ENCODE data around the gene SOX5. TPM values are rescaled to one million over a fixed set of nuclear protein-coding genes. Genes with fewer than 3 reads are reported as not detected.

The SOX5 gene
- total RNA-seq, result 10 to 100 TPM; 47.1 to 56.8 (median 50.2) TPM

- TF ChIP-seq, protein P1, sequence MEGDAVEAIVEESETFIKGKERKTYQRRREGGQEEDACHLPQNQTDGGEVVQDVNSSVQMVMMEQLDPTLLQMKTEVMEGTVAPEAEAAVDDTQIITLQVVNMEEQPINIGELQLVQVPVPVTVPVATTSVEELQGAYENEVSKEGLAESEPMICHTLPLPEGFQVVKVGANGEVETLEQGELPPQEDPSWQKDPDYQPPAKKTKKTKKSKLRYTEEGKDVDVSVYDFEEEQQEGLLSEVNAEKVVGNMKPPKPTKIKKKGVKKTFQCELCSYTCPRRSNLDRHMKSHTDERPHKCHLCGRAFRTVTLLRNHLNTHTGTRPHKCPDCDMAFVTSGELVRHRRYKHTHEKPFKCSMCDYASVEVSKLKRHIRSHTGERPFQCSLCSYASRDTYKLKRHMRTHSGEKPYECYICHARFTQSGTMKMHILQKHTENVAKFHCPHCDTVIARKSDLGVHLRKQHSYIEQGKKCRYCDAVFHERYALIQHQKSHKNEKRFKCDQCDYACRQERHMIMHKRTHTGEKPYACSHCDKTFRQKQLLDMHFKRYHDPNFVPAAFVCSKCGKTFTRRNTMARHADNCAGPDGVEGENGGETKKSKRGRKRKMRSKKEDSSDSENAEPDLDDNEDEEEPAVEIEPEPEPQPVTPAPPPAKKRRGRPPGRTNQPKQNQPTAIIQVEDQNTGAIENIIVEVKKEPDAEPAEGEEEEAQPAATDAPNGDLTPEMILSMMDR (IDR thresholded peaks at IDR 0.05; ENCODE audit: low read depth), result no peak
Observed at GRCh38 chr12:23949348-23950209, at the start of gene SOX5. TSS of gene SOX5 (minus strand) at chr12:23949670. CDS start at chr12:23949601, 69 bp downstream.

DNA sequence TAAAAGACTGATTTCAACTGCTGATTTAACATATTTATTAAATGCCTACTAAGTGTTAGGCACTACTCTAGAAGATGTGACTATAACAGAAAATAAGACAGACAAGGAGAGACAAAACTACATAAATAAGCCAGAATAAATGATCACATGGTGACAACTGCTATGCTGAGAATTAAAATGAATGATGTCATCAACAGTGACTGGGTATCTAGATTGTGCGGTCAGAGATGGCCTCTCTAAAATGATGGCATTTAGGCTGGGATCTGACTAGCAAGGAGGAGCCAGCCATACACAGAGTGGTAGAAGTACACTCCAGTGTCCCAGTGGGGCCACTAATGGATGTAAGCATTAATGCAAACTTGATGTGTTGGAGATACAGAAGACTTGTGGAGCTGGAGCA is 37.6 kb upstream of the SOX5 start:
- TF ChIP-seq, protein P1 (IDR thresholded peaks at IDR 0.05; ENCODE audit: low read depth), result no peak

- TF ChIP-seq, protein P1 (IDR thresholded peaks at IDR 0.05; ENCODE audit: low read depth), result no peak
Observed at GRCh38 chr12:23980826-23981225, 31.4 kb upstream of the SOX5 start.

DNA sequence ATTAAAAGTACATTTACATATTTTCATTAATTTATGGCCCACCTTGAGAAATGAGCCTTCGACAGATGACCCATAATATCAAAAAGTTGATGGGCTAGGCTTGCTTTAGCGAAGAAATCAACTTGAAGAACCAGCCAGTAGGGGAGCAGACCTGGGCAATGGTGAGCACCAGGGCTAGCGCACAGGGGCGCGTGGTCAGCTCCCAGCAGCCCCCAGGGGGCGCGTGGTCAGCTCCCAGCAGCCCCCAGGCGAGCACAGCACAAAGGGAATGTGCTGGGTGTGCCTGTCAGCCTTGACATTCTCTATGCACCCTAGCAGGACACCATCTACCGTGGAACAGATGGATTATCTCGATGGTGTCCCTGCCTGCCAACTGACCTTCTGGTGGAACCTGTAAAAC is 15.3 kb upstream of the SOX5 start:
- TF ChIP-seq, protein P1 (IDR thresholded peaks at IDR 0.05; ENCODE audit: low read depth), result no peak

- TF ChIP-seq, protein P1 (IDR thresholded peaks at IDR 0.05; ENCODE audit: low read depth), result no peak
Observed at GRCh38 chr12:23959826-23960225, 10.4 kb upstream of the SOX5 start.

DNA sequence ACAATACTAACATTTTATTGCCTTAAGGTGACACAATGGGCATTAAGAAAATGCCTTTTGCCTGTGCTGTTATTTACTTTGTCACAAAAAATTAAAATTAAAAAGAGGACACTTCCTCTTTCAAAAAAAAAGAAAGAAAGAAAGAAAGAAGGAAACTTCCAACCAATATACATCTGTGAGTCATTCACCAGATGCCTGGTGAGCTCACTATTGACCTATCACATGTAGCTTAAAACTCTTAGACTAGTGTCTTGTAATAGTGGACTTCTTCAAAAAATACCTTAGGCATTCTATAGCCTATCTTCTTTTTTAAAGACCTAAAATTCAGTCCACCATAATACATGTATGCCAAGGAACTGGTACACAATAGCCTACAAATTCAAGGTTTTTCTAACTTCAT is 4.9 kb upstream of the SOX5 start:
- TF ChIP-seq, protein P1 (IDR thresholded peaks at IDR 0.05; ENCODE audit: low read depth), result no peak

- TF ChIP-seq, protein P1 (IDR thresholded peaks at IDR 0.05; ENCODE audit: low read depth), result no peak
Observed at GRCh38 chr12:23952071-23952470, 2.6 kb upstream of the SOX5 start.

Measured in subcutaneous adipose tissue (tissue), 4 donors.